ENCODE measurements around the gene PROSER1.
"Not testable (repeated sequence)": the region's sequence is repeated elsewhere in the genome, so short reads cannot be mapped to it uniquely, and the experiment has no call there.

Gene PROSER1

DNA sequence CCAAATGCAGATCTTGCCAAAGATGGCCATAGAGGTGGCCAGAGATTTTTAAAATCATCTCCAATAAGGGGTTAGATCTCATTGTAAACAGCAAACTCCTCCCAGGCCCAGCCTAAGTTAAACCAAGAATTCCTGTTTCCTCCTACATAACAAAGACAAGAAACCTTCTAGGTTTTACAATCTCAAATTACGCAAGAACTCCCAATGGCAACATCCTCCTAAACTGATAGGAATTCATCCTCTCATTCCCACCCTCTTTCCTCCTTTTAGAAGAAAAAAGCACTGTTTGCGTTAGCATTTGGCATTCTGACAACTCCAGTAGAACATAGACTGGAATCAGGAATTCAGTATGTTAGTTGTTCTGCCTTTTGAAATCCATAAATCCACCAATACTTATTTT lies 14.6 kb downstream of the PROSER1 start:
- DNase-seq: no peak

DNA sequence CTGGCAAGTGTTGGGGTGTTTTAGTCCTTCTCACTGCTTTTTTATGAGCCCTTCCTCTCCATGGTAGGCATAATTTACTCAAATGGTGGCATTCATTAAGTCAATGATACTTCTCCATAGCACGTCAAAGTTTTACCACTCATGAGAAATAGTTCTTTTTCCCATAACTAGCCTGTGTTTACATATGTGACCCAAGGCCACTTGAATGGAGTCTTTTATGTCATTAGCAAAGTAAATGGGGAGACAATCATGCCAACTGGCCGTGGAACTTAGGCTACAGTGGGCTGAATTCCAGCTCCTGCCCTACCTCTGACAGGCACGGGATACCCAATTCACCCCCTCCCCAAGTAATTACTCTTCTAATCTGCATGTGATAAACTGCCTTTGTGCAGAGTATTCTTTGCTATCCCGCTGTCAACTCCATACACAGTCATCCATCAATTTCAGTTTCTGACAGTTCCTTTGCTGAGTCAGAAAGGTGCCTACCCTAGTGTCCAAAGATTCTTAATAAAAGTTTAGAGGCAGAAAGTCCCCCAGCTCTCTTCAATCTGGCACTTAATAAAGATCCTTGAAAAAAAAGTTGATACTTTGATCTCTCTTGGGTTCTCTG lies 16.9 kb downstream of the PROSER1 start:
- DNase-seq: no peak

DNA sequence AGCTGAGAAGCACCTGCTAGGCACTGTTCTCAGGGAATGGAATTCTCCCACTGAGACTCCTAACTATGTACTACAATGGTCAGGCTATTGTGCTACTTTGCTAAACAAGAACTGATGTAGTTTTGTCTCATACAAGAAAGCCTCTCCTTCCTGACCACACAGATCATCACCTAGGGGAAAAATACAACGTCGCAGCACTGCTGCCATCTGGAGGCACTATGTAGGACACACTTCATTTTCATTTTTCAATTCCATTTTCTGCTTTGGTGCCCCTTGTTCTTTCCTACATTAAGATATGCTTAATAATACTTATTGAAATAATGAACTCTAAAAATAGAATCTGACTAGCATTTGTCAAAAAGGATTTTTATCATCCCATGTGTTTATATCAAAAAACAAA lies 21.1 kb downstream of the PROSER1 start:
- no peak for DNase-seq

DNA sequence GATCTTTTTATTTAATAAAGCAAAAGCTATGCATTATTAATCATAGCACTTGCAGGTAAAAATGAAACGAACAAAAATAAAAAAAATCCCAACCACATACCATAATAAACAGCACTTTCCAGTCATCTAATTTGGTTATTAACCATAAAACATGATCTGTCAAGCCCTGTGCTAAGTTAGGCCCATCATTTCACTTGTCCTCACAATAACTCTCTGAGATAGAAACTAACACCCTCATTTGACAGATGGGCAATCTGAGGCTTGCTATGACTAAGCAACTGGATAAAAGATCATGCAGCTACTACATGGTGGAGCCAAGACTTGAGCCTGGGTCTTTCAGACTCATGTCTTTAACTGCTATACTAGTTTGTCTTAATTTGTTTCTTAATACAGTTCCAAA lies 21.8 kb downstream of the PROSER1 start:
- DNase-seq: no peak

DNA sequence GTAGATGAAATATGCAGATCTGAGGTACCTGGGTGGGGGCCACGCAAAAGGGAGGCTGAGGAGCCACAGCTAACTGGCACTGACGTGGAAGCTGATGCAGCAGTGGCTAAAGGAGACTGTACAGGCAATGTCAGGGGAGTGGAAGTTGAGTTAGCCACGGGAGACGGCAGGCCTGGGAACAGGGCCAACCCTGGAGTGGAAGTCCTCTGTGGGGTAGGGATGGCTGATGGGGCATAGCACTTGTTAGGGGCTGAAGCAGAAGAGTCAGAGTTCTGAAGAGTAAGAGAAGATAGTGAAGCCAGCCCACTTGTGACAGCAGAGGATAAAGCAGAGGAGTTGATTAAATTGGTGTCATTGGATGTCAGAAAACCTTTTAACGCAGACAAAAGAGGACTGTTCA lies 24.4 kb downstream of the PROSER1 start:
- no peak for DNase-seq

DNA sequence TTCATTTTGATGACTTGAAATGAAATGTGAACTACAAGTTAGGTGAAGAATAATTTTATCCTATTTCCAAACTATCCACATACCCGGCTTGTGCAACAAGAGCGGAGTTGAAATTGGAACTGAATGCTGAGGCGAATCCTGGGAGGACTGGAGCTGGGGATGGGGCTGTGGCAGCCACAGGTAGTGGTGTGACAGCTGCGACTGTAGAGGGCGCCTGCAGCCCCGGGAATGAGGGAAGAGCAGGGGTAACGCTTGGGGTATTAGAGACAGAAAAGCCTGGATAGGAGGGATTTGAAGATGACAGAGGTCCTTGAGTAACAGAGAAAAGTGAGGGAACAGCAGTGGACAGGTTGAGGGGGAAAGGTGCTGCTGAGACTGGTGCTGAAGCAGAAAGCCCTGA lies 25.3 kb downstream of the PROSER1 start:
- no peak for DNase-seq

DNA sequence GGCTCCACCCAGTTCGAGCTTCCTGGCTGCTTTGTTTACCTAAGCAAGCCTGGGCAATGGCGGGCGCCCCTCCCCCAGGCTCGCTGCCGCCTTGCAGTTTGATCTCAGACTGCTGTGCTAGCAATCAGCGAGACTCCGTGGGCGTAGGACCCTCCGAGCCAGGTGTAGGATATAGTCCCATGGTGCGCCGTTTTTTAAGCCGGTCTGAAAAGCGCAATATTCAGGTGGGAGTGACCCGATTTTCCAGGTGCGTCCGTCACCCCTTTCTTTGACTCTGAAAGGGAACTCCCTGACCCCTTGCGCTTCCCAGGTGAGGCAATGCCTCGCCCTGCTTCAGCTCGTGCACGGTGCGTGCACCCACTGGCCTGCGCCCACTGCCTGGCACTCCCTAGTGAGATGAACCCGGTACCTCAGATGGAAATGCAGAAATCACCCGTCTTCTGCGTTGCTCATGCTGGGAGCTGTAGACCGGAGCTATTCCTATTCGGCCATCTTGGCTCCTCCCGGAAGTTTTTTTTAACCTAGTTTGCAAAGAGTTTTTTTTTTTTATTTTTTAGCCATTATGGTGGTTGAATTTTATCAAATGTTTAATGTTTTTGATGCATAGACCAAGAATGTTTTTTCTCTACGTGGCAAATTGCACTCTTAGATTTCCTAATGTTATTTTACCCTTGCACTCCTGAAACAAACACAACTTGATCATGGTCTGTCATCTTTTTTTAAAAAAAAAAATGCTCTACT lies 31.3 kb downstream of the PROSER1 start:
- DNase-seq: not testable (repeated sequence)

DNA sequence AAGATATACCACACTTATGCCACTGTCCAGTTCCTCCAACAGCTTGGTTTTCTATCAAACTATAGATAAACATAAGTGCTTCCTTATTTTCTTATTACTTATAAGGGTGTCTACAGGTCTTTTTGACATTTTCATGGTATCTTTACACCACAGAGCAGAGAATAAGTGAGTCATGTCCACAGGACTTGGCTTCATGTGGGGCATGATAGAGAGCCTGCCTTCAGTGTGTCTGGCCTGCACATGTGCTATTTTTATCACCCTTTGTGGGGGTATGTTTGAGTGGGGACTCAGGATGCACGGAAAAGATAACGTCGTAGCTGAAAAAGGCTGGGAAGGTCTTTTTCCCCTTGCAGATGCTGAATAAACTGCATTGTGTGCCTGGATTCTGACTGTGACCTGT lies 39.1 kb downstream of the PROSER1 start:
- no peak for DNase-seq

DNA sequence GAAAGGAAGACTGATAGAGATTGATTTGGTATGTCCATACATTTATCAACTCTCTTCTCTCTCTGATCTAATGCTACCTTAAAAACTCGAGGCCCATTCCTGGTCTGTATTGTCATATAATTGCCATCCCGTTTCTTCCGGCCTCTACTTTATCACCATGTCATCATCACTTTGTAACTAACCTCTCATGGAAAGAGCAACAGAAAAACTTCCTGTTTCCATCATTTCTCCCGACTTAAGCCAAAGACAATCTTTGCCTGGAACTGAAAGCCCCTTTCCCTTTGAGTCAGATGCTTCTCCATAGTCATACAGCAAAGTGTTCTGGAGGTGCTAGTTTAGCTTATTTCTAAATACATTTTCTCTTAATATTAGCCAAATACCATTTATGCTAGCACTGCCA lies 44.5 kb downstream of the PROSER1 start:
- no peak for DNase-seq

DNA sequence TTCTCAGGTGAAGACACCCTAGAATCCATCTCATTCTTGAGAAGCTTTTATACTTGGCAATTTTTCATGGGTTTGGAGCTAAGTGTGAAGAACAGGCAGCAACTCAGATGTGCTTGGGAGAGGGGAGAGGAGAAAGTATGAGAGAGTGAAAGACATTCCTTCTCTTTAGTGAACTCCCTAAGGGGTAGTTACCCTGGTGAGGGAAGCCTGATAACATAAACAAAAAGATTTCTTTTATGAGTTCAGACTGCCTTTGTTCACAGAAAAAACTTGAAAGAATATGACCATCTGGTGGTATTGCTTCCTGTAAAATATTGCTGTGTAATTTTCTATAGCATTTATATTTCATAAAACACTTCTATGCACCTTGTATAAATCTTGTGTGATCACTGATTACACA lies 47.2 kb downstream of the PROSER1 start, which contains the start of gene STOML3:
STOML3 (minus strand) TSS at position 139 of the 400 bp plus-strand sequence; CDS start at position 29, 110 bp downstream.
- no peak for DNase-seq

DNA sequence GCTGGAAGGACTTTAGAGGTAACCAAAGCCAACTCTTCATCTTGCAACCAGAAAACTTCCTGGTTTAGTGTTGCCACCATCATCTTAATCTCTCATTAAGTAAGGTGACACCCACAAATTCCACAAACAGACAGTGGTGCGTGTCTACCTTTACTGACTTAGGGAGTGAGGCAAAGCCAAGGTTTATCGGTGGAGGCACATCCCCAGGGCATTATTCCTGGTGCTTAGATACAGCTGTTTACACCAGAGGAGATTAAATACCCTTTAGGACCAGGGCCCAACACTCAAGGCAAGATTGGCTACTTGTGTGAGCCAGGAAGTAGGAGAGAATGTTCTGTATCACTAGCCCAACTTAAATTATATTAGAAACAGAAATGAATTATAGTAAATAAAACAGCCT lies 56.8 kb downstream of the PROSER1 start:
- no peak for DNase-seq

DNA sequence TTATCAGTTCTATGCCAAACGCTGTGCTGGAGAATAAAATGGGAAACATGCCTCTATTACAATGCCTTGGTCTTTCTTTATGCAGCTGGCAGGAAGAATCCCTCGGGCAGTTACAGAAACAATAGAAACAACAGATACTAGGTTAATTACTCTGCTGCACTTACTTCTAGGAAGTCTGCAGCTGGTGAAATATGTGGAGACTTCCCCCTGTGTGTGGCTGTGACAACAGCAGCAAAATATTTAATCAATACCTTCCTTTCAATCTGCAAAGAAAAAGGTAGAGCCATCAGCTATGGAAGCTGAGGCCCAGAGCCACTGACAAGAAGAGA lies 57.2 kb downstream of the PROSER1 start:
- no peak for DNase-seq

DNA sequence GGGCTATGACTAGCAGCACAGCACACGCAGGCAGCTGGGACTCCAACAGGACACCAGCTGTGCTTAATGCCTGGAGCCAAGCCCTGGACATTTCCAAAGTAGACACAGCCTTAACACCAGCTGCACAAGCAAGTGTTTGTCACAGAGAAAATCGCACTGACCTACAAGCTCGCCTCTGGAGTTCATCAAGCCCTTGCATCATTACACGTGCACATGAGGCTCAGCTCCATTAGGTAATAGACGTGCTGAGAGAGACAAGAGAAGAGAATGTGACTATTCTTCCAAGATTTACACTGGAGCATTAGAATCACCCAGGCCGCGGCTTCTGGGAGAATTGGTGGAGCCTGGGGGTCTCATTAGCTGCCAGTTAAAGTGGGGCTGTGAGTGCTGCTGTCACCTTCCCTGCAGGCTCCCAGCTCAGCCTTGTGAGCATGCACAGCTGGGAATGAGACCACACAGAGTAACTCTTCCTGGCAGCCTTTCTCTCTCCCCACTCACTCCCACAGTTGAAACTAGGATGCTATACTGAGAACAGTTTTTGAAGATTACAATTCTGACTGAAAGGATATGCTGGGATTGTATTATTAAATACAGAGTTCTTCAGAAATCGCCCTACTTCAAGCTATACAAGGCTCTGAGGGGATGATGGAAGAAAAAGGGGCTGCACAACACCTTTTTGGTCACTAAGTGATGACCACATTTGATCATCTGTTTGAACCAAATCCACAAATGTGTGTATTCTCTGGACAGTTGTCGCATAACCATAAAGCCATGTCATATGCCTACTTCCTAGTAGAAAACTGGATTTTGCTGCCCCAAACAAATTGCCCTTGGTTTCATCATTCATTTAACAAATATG lies 57.8 kb downstream of the PROSER1 start:
- no peak for DNase-seq

DNA sequence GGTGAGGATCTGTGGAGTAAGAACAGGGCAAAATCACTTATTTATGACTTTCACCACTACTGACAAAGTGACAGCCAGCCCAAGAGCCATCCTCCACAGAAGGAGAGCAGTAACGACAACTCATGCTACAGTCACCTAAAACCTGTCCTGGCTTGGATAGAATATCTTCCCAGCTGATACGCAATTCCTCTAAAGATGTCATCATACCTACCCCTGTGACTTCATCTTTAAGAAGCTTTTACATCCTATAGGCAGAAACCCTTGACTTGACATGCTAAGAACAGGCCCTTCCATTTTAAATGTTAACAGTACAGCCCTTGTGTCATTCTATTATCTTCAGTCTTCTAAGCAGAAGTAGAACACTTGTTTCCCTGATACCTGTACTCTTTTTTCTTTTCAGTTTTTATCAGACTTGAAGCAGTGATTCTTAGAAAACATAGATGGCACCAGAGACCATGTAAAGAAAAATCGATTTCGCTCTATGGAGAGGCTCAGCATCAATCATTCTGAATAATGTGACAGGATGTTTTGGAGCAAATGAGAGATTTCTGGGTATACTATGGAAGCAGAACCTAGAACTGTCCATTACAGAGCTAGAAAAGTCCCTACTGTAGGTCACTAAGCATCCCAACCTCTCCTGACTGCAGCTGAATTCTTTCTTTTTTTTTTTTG lies 67.4 kb downstream of the PROSER1 start:
- DNase-seq: no peak

DNA sequence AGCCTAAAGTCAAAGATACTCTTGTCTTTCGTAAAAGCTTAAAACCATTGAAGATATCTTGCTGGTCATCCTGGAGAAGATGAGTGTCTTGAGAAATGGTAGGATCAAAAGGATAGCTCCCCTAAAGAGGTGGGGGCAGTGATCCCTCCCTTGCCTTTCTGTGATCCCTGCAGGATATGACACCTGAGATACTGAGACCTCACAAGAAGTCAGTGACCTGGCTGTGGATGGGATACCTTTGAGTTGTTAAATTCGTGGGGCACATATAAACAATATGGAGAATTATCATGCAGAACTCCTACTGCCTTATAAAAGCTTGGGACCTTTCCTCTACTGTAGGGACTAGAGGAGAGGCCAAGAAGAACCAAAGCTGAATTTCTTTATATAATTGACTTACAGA lies 68.7 kb downstream of the PROSER1 start:
- no peak for DNase-seq

DNA sequence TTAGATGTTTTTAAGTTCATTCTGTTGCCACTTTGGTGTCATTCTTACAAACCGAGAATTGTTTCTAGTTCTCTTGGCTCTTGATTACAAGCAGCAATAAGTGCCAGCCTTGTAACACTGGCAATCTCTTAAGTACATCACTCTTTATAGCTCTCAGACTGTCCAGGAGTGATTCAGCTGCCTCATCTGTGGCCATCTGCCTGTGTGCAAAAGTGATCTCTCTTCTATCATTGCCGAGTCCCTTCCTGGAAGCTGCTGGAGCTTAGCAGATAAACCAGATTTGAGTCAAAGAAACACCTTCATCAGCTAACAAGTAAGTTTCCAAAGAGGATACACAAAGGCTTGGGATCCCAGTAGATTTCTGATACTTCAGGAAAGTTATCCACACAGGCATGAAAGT lies 70.4 kb downstream of the PROSER1 start:
- no peak for DNase-seq

DNA sequence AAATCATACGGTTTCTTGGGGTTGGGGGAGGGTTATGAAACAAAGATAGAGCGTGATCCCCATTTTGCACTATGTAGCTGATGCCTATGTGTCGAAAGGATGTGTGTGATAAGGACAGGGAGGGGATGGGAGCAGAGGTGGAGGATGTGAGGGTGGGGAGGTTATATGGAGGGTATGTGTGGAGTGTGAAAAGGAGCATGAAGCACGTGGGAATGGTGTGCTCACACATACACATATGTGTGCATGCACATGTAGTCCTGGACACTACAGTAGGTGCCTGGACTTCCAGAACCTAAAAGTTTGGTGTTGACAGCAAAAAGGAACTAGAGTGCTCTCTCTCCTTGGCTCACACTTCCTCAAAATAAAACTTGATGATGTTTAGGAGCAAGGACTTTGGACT lies 72.6 kb downstream of the PROSER1 start:
- no peak for DNase-seq

DNA sequence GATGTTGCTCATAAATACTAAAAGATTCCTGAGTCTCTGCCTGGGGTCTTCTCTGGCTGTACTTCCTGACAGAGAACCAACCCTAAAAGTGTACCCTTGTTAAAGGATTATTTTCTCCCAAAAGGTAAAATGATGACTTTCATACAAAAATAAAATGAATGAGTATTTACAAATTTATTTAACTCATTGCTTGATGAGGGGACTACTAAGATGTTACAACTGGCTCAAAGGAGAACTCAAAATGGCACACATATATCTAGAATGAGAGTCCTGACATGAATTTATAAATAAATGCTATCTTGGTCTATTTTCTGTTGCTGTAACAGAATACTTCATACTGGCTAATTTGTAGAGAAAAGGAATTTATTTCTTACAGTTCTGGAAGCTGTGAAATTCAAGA lies 77.7 kb downstream of the PROSER1 start:
- no peak for DNase-seq
